Effector CD8-positive, alpha-beta T cell (primary cell): ENCODE data around the gene CREB3L2.

Experiments
- DNase-seq: peaks from one replicate; lab custom pipeline; 2025; lab: John Stamatoyannopoulos, UW

CREB3L2 gene

DNA sequence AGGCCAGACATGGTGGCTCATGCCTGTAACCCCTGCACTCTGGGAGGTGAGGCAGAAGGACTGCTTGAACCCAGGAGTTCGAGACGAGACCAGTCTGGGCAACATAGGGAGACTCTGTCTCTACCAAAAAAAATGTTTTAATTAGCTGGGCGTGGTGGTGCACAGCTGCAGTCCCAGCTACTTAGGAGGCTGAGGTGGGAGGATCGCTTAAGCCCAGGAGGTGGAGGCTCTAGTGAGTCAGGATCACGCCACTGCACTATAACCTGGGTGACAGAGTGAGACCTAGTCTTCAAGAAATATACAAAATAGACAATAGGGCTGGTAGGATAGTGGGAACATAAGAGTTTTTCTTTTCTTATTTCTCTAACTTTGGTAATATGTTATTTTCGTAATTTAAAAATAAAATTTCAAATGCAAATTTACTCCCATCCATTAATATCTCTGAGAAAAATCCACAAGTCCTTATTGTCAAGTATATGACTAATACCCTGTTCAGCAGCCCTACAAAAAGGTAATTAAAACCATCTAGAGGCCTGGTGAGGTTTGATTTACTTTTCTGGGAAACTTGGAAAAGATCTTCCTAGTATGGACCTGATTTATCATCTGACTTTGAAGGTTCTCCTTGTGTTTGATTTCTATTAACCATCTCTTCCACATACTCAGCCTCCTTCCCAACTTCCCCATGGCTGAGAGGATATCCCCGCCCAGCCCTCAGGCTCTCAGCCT, 50.0 kb downstream of the CREB3L2 start:
- DNase-seq: no peak

DNA sequence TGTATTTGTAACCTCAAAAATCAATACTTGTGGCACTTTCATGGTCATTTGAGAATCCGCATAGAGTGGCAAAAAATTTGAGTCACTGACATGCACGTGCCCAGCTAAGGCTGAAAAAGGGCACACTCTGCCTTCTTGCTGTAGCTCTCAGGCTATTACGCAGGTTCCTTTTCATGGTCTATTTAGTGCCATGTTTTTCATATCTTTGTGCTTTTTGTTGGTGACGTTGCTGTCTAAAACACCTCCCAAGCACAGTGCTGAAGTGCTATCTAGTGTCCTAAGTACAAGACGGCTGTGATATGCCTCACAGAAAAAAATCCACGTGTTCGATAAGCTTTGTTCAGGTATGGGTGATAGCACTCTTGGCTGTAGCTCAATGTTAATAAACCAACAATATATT, 50.9 kb downstream of the CREB3L2 start:
- no peak for DNase-seq

DNA sequence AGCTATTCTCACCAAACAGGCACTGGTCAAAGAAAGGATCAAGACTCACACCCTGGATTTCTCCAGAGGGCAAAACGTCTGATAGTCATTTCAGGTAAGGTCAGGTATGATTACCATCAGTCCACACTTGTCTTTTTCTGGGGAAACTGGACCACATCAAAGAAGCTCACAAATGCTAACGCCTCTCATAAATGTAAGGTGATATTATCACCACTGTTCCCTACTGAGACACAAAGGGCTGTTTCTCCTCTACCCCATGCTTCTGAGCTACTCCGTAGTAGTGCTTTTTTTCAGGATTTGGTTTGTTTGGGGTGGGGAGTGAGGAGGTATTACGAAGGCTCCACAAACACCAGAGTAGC, 51.6 kb downstream of the CREB3L2 start:
- no peak for DNase-seq

DNA sequence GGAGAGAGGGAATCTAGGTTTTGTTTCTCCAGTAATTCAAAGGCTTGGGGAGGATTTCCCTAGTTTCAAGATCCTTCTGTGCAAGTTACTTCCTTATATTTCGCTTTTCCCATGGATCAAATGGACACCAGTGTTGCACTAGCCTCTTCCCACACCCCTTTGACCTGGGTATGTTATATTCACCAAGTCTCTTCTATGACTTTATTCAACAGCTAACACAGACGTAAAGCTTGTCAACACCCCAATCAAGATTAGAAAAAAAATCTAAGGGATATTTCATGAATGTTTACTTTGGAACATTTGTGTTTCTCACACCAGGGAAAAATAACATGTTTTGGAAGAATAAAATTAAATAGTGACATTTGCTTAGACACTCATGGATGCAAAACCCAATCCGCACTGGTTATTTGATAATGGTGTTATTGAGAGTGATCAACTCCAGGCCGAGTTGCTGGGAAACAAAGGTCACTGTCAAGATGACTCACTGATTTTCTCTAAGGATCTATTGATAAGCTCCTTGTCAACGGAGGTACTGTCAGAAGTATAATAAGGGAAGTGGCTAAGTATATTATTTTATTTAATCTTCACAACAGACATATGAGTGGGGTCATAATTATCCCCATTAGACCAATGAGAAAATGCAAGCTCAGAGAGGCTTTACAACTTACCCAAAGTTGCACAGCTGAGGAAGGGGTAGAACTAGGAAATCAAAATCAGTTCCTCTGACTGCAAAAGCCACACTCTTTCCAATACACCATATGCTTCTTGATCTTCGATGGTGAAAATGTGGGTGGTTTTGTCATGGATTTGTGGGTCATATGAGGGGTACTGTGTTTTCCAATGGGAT, 52.2 kb downstream of the CREB3L2 start:
- DNase-seq: no peak

DNA sequence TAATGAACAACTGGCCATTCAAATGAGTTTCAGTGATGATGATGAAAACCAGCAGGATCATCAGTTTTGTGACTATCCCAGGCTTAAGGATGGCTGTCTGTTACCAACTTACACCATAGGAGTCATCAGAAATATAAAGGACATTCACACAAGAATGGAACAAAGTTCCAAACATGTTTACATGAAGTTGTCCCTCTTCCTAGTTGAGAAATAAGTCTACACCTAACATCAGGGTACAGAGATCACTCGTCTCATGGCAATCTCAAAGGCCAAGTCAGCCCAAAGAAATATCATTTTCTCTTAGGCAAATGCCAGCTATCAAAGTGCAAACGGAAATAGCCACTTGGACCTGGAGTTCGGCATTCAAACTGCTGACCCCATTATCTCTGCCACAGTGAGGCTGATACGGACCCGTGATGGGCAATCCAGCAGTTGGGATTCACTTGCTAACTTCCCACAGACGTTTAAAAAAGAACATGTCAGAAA, 53.0 kb downstream of the CREB3L2 start:
- no peak for DNase-seq

DNA sequence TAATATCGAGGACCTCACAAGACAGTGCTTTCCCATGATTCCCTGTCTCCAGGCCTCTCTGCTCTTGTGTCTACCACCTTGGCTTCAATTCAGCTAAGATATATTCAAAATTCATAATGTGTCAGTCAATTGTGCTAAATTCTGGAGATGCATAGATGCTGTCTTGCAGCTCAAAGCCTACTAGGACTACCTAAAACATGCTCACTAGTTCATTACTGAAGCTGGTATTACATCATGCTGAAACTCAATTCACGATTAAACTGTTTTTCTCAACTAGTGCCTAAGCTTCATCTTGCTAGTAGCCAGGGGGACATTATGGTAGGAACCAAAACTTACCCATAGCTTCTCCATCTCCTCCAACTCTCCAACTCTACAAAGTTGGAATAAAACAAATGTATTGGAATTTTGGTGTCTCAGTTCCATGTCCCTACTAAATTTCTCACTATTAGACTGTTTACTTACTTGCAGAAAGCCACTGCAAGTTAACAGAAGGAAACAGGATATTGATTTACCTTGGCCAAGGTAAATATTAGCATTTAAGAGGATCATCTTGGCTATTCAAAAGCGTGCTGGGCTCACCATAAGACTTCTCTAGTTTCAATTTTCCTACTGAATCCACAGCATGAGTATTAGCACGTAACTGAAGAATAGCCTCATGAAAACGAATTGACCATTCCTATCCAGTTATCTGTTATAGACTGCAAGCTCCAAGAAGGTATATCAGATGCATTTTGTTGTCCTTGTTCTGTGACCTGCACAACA, 53.6 kb downstream of the CREB3L2 start:
- no peak for DNase-seq

DNA sequence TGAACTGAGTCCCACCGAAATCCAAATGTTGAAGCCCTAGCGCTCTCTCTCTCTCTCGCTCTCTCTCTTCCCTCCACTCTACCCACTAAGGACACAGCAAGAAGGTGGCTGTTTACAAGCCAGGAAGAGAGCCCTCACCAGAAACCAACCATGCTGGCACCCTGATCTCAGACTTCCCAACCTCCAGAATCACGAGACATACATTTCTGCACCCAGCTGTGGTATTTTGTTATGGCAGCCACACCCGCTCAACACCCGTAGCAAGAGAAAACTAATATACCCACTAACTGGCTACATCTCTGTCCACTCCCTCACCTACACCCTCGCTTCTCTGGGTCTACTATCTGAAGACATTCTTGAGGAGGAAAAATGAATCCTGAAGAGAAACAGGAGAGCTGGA, 54.8 kb downstream of the CREB3L2 start:
- no peak for DNase-seq

DNA sequence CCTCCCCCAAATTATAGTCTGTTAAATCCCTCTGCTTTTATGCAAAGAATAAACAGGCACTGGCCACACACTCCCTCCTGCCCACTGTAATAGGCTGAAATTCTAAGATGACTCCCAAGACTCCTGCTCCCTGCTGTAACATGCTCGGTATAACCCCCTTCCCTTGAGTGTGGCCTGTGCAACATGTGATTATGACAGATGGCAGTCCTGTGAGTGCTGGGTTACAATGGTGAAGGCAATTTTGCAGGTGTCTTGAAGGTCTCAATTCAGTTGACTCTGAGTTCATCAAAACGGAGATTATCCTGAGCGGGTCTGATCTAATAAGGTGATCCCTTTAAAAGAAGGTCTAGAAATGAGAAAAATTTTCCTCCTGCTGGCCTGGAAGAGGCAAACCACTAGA, 55.9 kb downstream of the CREB3L2 start:
- no peak for DNase-seq

DNA sequence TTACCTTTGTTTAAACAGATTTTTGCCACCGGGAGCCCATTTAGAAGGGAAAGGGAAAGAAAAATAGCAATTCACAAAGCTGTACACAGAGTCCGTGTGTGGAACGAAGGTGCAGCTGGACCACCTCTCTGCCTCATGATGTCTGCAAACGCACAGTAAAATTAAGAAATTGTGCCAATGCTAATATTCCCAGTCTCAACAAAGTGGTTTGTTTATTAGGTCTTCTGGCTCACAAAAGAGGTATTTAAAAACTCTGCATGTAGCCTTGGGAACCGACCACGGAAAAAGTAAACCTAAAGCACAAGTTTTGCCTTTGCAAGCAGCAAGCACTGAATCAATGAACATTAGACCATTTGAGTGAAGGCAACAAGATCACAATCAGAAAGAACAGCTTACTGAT, 57.7 kb downstream of the CREB3L2 start:
- no peak for DNase-seq

DNA sequence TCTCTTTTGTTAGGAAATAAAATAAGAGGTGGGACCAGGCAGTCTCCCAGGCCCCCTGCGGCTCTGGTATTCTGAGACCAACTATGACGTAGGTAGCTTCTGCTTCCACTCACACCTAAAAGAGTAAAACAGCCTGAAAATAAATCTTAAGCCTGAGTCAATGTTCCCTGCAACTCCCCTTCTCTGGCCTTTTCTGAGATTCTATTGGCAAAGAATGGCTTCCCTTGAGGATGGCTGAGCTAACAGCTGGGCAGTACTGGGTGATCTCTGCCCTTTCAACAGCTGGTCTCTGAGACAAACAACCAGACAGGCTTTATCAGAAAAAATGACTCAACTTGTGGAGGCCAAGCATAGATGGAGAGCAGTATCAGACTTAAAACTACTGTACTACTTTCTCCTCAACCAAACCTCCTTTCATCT, 58.7 kb downstream of the CREB3L2 start:
- no peak for DNase-seq

DNA sequence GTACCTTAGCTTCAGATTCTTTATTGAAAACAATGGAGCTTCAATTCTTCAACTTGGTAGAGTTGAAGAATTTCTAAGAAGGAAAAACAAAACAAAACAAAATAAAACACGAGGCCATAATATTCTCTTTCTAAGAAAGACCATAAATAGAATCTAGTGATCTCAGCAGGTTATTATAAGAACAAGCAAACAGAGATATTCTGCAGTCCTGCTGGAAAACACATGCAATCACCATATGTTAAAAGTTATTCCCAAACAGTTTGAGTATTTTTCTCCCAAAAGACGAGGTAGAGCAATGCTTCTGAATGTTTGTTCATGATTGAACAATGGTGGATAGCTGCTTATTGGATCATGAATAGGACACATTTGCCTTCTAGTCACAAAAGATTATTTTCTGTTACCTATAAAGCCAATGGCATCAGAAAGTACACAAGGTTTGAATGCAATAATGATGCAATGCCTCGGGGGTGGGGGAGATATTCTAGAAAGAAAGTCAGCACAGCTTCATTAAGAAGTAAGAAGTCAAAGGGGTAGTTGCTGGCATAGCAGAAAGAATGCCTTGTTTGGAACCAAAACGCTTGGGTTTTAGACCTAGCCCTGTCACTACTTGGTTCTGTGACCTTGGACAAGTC, 59.3 kb downstream of the CREB3L2 start:
- DNase-seq: no peak

DNA sequence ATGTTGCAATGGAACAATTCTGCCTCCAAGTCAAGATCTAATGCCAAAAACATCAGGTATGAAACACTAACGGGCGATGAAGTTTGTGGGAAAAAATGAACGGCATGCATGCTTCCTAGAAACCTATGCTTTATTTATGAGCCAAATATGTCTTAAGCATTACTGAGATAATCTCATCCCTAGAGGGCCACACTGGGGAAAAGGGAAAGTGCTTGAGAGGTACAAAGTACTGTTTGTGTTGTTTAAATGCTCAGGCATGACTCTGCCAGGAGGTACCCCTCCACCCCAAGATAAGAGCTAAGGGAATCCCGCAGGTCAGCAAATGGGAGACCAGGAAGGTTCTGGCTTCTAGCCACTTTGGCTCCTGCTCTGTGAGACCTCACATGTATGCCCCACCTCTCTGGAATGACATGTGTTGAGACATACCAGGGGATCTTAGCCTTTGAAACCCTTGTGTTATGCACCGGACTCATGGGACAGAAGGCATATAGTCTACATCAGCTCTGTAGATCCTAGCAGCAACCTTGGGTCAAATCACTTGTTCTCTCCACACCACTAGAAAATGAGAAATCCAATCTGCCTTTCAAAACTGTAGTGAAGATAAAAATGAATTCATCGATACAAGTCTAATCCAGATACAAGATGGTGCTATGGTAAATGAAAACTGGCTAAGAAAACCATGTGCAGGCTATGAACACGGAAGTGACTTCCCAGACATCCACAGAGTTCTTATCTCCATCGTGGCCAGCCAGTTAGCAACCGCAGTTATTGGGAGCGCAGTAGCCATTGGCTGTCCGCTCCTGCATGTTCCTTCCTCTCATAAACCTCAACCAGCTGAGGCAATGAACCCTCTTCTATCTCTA, 61.0 kb downstream of the CREB3L2 start:
- no peak for DNase-seq

DNA sequence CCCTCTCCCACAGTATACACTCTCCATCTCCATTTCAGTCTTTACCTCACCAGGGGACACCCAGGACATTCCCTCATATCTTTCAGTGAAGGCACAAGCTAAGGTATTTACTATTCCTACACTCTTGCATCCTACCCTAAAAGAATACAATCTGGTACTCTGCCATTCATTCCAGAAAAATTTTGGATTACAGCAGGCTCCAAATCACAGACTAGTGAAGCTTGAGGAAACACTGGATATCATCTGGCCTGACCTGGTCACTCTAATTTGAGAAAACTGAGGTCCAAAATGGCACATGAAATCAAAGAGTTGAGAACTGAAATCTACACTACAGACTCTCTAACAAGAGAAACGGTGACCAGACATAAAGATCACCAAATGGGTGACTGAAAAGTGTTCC, 61.7 kb downstream of the CREB3L2 start:
- no peak for DNase-seq

DNA sequence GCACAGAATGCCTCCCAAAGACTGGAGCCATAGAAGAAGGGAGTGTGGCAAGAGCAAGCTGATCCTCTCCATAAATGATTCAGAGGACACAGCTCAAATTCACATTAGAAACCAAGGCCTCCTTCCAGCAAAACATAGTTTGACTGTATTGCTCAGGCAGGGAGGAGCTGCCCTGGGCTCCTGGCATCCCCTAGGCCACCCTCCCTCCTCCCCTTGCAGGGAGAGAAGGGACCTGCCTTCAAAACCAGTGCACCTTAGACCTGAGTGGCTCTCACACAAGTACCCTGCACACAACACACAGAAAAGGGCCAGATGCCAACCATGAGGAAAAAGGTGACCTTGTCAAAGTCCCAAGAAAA, 64.7 kb downstream of the CREB3L2 start:
- no peak for DNase-seq

DNA sequence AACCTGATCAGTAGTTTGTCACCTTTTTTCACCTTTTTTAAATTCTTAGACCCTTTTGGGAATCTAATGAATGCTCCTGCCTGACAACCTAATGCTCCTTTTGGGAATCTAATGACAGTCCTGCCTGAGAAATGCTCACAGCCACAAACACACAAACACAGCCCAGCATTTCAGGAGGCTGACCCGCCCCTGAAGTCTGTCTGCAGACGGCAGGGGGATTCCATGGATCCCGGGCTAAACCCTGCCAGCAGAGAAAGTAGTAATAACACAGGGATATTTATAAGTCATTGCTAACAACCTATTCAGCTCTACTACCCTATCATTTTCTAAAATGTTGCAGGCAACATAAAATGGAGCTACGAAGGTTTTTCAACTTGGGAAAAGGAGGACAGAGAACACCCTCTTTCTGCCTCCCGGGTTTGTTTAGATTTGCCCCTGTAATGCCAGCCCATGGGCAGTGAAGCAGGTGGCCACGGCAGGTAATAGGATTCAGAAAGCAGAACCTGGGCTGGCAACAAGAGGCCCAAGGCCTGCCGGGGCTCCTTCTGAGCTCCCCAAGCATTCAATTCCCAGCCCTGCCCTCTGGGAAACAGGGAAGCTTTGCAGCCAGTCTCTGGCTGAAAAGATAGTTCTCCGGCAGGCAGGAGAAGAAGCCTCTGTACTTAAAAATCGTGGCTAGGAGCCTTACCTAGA, 65.2 kb downstream of the CREB3L2 start:
- DNase-seq: no peak

DNA sequence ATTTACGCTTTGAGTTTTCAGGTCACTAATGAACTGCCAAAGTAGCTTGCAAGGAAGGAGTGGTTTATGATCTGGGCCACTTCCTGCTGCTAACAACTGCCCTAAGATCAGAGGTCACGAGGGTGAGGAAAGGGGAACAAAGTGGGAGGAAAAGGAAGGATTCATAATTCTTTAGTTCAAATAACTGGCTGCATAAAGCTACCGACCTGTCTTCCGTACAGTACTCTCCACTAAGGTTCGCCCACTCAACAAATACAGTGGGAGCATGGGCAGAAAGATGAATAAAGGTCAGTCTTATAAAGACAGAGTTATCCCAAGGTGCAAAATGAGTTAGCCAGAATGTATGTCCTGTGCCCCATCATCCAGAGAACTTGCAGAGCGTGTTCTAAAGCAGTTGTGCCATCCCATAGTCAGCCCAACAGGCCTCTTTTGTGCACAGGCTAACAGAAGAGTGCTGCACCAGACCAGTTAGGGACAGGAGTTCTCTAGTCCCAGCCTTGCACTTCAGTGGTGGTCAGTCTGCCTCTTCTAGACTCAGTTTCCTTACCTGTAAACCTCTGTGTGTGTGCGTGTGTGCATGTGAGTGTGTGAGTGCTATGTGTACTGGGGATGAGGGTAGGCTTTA, 65.9 kb downstream of the CREB3L2 start:
- DNase-seq: no peak

DNA sequence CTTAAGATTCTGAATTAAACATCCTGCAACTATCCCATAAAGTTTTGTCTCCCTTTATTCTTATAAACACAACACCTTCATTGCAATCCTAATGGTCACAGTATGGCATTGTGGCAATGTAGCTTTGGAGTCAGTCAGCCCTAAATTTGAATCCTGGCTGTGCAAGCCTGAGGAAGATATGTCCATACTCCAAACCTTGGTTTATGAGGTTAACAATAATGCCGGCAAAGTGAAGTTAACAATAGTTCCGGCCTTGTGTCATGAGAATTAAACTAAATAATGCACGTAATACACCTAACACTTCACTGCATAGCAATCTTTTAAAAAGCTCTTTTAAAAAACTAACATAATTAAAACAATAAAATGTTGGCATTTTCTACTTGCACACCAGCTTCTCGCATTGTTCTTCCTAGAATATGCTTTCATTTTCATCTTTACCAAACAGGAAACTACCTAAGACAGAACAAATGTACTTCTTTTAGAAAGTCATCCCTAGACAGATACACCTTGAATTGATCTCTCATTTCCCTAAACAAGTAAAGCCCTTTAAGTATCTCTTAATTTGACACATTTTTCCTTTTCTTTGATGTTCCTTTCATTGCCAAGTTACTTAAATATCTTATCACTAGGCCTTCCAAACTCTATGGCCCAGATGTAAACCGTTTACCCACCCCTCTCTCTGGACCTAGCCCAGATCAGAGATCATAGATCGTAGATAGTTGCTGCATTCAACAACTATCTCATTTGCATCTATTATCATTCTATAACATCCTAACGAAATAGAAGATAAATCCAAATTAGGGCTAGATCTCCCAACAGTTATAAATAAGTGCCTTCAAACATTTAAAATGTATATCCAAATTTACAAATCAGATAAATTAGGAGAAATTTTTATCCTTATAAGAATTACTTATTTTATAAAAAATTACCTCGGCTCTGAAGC, 66.7 kb downstream of the CREB3L2 start:
- no peak for DNase-seq

DNA sequence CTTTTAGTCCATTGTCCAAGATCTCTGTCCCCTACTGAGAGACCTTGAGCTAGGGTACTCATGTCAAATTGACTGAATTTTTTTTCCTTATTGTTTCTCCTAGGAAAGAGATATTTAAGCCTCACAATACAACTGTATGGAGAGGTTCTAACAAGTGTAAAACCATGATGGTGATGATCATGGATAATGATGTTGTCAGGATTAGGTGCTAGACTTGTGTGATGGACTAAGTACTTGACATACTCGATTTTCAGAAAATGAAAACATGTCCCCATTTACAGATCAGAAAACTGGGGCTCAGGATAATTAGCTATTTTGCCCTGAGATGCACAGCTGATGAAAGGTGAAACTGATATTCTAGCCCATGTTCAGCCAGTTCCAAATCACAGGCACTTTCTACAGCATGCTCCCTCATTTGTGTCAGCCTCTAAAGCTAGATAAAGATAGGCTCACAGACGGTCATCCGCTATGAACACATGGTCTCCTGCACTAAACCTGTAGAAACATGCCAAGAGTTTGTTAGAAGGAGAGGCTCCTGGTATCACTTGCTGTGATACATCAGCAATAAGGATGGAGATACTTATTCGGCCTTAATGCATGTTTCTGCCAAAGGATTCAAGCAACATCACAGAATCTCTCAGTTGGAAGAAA, 67.6 kb downstream of the CREB3L2 start:
- DNase-seq: no peak
